H1 (cell line): ENCODE results near the gene SPDEF.

Source experiments
- EGR1 ChIP-seq: IDR thresholded peaks from 2 replicates; pipeline ENCODE4 v1.6.1; 2011; ENCODE audit warnings: low read depth, low read length, borderline replicate concordance
- POLR2A ChIP-seq, 2 experiments: IDR thresholded peaks; 1 replicate in 1 of 2; 2 replicates in 1 of 2; pipeline ENCODE4 v1.6.1; 2011; ENCODE audit warnings: low read depth in 2 of 2, low read length in 2 of 2, mild to moderate bottlenecking in 2 of 2; ENCODE audit errors: control extremely low read depth in 1 of 2
- POLR2AphosphoS5 ChIP-seq: IDR thresholded peaks from 2 replicates; pipeline ENCODE4 v1.6.1; 2011; ENCODE audit warnings: low read depth, low read length
- ZNF274 ChIP-seq: IDR thresholded peaks from 2 replicates; pipeline ENCODE4 v1.7.0; 2012; ENCODE audit warnings: low read length, borderline replicate concordance; ENCODE audit errors: extremely low read depth

GRCh38 chr6:34526241-34526972 lies 29.7 kb downstream of the SPDEF start:
- no peak for TF ChIP-seq POLR2A (IDR thresholded peaks at IDR 0.05; ENCODE audit: control extremely low read depth in 1 of 2, low read depth in 2 of 2, low read length in 2 of 2)
- TF ChIP-seq ZNF274, result no peak
- TF ChIP-seq EGR1, result no peak
- TF ChIP-seq POLR2AphosphoS5, result no peak
